ENCODE measurements around the gene MVD. TPM values are rescaled to one million over a fixed set of nuclear protein-coding genes. Genes with fewer than 3 reads are reported as not detected.

Gene MVD
- total and polyA plus RNA-seq, 2 of the 4 experiments (the other 2 are of a cell fraction): 18.3 to 28.4 TPM

DNA sequence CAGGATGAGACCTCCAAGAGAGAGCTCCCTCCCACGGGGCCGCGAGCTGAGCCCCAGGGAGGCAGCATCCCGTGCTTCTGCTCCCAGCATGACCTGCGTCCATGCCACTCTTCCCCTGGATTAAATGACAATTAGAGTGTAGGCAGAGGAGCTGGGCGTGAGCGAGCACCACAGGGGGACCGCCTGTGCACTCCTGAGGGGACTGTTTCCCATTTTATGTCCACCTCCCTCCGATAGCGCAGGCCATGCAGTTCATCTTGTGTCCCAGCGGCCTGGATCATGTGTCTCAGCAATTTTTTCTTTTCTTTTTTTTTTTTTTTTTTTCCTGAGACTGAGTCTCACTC, 30.3 kb downstream of the MVD start:
- Histone ChIP-seq H3K27ac (ENCODE audit: insufficient read depth, low read length) (no peak overlapping the region), H3K4me3 (ENCODE audit: insufficient read depth, low read depth, low read length) (no peak overlapping the region), H2BK120ac (ENCODE audit: low read depth, low read length) (no peak overlapping the region), H2BK20ac (ENCODE audit: low read depth, low read length) (no peak overlapping the region), H3K14ac (replicated peaks; ENCODE audit: low read depth, low read length) (no peak overlapping the region), H4K8ac (ENCODE audit: low read depth in 2 of 2, low read length in 2 of 2) (no peak overlapping the region), H3K79me1 (ENCODE audit: low read depth in 1 of 2, low read length in 2 of 2) (peaks cover 0 to 3% of the 10 kb centered on the region in 2 experiments; a peak in 1 of 4 replicates), H4K20me1 (ENCODE audit: insufficient read depth, low read length) (peaks cover 5% of the 10 kb centered on the region; the same call in 1 of the 2 replicates), H4K5ac (ENCODE audit: low read depth, low read length) (no peak overlapping the region), H3K4me1 (ENCODE audit: control insufficient read depth, insufficient read depth, low read length) (peaks cover 11% of the 10 kb centered on the region), H4K91ac (ENCODE audit: insufficient read depth, low read depth, low read length) (no peak overlapping the region), H3K9me3 (ENCODE audit: control insufficient read depth, insufficient read depth, low read length) (no peaks in the 10 kb centered on the region), H3K56ac (ENCODE audit: extremely low read depth, insufficient read depth, low read length) (no peak overlapping the region), H3K36me3 (ENCODE audit: control insufficient read depth, insufficient read depth, low read length) (peaks cover 46% of the 10 kb centered on the region), H3K4ac (ENCODE audit: low read depth, low read length) (no peak overlapping the region), H3K9ac (ENCODE audit: low read depth, low read length) (no peak overlapping the region), H3K4me2 (ENCODE audit: low read depth, low read length) (no peak overlapping the region), H3K18ac (ENCODE audit: low read depth, low read length) (no peak overlapping the region), H2AK5ac (ENCODE audit: low read depth, low read length) (no peak overlapping the region), H2AFZ (replicated peaks; ENCODE audit: low read length, poor library complexity) (no peak overlapping the region), H2AK9ac (replicated peaks; ENCODE audit: low read depth, low read length, poor library complexity) (no peak overlapping the region), H2BK15ac (ENCODE audit: low read depth, low read length) (no peak overlapping the region), H3K27me3 (ENCODE audit: control insufficient read depth, insufficient read depth, low read length) (no peaks in the 10 kb centered on the region), H3K23ac (ENCODE audit: low read depth, low read length) (no peak overlapping the region), H2BK5ac (ENCODE audit: low read depth, low read length, poor library complexity, severe bottlenecking) (no peak overlapping the region), H3K9me1 (ENCODE audit: insufficient read depth, low read length) (peaks cover 2% of the 10 kb centered on the region; the same call in 1 of the 2 replicates)
- POLR2A ChIA-PET (ENCODE audit: unreplicated experiment): no interaction called here
- TF ChIP-seq MXI1 (IDR thresholded peaks at IDR 0.05; ENCODE audit: borderline replicate concordance, low read depth, low read length) (no peak), RAD21 (IDR thresholded peaks at IDR 0.05; ENCODE audit: low read length) (no peak), CEBPB (IDR thresholded peaks at IDR 0.05; ENCODE audit: low read depth, low read length) (no peak), CHD1 (IDR thresholded peaks at IDR 0.05; ENCODE audit: low read depth, low read length) (no peak), SMC3 (IDR thresholded peaks at IDR 0.05; ENCODE audit: low read depth, low read length) (no peak), BHLHE40 (IDR thresholded peaks at IDR 0.05; ENCODE audit: low read depth, low read length) (no peak), FOS (IDR thresholded peaks at IDR 0.05; ENCODE audit: low read depth, low read length) (no peak), MAFK (IDR thresholded peaks at IDR 0.05; ENCODE audit: low read depth, low read length) (no peak), NFE2L2 (IDR thresholded peaks at IDR 0.05; ENCODE audit: low read depth, low read length) (no peak), MAZ (IDR thresholded peaks at IDR 0.05; ENCODE audit: borderline replicate concordance, low read depth, low read length) (no peak), POLR2A (IDR thresholded peaks at IDR 0.05; ENCODE audit: low read depth, low read length) (no peak), RCOR1 (IDR thresholded peaks at IDR 0.05; ENCODE audit: insufficient replicate concordance, low read length) (no peak), RFX5 (IDR thresholded peaks at IDR 0.05; ENCODE audit: low read depth, low read length) (no peak)
- TF ChIP-seq, protein P1, sequence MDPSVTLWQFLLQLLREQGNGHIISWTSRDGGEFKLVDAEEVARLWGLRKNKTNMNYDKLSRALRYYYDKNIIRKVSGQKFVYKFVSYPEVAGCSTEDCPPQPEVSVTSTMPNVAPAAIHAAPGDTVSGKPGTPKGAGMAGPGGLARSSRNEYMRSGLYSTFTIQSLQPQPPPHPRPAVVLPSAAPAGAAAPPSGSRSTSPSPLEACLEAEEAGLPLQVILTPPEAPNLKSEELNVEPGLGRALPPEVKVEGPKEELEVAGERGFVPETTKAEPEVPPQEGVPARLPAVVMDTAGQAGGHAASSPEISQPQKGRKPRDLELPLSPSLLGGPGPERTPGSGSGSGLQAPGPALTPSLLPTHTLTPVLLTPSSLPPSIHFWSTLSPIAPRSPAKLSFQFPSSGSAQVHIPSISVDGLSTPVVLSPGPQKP (IDR thresholded peaks at IDR 0.05; ENCODE audit: borderline replicate concordance, low read depth, low read length): no peak
- TF ChIP-seq, protein P2, sequence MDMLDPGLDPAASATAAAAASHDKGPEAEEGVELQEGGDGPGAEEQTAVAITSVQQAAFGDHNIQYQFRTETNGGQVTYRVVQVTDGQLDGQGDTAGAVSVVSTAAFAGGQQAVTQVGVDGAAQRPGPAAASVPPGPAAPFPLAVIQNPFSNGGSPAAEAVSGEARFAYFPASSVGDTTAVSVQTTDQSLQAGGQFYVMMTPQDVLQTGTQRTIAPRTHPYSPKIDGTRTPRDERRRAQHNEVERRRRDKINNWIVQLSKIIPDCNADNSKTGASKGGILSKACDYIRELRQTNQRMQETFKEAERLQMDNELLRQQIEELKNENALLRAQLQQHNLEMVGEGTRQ (IDR thresholded peaks at IDR 0.05; ENCODE audit: low read depth, low read length): no peak
- TF ChIP-seq, protein P3, sequence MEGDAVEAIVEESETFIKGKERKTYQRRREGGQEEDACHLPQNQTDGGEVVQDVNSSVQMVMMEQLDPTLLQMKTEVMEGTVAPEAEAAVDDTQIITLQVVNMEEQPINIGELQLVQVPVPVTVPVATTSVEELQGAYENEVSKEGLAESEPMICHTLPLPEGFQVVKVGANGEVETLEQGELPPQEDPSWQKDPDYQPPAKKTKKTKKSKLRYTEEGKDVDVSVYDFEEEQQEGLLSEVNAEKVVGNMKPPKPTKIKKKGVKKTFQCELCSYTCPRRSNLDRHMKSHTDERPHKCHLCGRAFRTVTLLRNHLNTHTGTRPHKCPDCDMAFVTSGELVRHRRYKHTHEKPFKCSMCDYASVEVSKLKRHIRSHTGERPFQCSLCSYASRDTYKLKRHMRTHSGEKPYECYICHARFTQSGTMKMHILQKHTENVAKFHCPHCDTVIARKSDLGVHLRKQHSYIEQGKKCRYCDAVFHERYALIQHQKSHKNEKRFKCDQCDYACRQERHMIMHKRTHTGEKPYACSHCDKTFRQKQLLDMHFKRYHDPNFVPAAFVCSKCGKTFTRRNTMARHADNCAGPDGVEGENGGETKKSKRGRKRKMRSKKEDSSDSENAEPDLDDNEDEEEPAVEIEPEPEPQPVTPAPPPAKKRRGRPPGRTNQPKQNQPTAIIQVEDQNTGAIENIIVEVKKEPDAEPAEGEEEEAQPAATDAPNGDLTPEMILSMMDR (conservative IDR thresholded peaks at IDR 0.05; ENCODE audit: low read depth, low read length): no peak
- WGBS, 2 experiments (ENCODE audit: extremely low coverage in 2 of 2, insufficient read length in 1 of 2): 100% methylated on average over 1 of the region's 11 CpGs; no CpG with 5 or more reads in 1 of the 2 experiments
- intact Hi-C loops (cut with micrococcal nuclease) (no loop called here), in situ Hi-C loops (cut with MboI; ENCODE audit: low sequenced_read_pairs) (no loop called here), dilution Hi-C loops (cut with HindIII; ENCODE audit: low sequenced_read_pairs, unreplicated experiment) (no loop called here)
- no peak for ATAC-seq (ENCODE audit: low read depth)
- no peak for DNase-seq
- no TSS peak for BruUV-seq (replicated peaks)
- CTCF ChIA-PET: no interaction called here
